ENCODE data around the gene NASP.
A peak's percentile ranks its signal among the peaks of the same experiment; 100 is the strongest.

NASP gene

GRCh38 chr1:45621895-45622523 is 38.2 kb downstream of the NASP start:
- no peak for FAIRE-seq

DNA sequence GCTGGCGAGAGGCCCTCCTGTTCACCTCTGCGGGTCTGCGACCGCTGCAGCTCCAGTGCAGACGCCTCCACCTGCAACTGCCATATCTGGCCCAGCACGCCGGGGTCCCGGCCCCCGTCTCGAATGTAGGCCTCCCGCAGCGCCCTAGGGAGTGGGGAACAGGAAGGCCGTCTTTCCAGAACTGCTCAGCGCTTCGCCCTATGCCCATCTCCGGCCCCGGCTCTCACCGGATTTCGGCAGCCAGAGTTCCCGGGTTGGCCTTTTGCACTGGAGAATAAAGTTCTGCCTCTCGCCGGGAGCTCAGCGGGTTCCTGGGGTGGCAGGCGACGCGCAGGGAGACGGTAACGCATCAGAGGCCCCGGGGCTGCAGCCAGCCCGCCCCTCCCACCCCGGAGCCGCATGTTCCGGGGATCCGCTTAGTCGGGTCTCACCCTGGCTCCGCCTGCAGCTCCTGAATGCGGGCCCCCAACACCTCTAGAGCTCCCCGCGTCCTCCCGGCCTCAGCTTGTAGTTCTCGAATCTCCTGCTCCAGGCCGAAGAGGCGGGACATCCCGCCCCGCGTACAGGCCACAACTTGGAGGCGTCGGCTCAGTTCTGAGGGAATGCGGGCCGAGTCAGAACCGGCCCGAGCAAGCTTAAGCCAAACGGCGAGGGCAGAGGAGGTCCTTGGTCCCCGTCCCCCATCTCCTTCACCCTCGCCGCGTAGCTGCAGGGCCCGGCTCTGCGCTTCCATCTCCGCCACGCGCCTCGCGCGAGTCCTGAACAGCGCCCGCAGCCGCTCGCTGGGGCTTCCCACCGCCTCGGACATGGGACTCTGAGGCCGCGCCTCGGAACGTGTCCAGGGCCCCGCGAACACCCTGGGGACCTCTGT is 38.9 kb downstream of the NASP start:
- FAIRE-seq, result no peak

DNA sequence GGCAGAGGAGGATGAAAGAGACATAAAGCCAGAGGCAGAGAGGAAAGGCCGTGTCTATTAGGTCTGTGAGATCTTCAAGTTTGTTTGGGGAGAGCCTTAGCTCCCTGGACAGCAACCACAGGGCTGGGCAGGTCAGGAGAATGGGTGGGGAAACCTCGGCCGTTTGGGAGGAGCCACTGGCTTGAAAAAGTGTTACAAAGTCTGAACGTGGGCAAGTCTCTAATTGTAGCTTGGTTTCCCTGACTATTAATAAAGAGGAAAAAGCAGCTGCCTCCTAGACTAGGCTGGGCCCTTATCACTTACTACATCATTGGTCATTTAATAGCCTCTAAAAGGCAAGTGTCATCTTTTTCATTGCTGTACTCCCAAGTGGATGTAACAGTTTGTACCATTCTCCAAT is 40.1 kb downstream of the NASP start, which contains the start of gene CCDC17:
CCDC17 (minus strand) TSS at position 83 of the 400 bp plus-strand sequence. CDS start 145 bp downstream, outside the sequence.
- FAIRE-seq, result no peak

GRCh38 chr1:45629035-45629434 is 45.2 kb downstream of the NASP start:
- no peak for FAIRE-seq

DNA sequence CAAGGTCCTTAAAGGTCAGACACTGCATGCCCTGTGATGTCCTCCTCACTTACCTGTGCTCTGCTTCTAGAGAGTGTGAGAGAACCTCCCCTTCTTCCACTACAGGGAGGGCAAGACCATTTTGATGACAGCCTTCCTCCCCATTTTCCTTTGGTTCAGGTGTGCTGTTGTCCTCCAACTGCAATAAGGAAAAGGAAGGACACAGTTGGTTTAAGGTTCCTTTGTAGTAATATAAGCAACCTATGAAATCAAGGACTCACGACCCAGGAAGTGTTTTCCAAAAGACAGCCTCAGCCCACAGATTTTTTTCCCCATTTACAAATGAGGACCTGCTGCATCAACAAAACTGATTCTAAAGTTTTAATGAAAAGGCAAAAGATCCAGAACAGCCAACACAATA is 46.6 kb downstream of the NASP start:
- no peak for FAIRE-seq

GRCh38 chr1:45635211-45635610 is 51.4 kb downstream of the NASP start:
- FAIRE-seq, result no peak

DNA sequence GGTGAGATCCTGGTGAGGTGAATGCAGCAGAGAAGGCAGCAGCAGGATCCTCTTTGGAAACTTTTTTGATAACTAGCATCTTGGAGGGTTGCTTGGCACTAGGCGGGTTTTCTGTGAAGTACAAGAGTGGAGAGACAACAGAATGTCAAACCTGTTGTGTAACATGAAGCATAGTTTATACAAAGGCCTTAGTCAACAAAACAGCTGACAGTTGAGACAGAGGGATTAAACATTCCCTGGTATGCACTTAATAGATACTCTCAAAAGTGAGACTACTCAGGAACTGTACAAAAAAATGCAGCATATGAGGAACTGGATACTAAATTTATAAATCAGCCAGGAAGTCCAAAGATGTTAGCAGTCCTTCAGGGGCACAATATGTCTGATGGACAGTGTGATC is 56.5 kb downstream of the NASP start:
- FAIRE-seq, result no peak

DNA sequence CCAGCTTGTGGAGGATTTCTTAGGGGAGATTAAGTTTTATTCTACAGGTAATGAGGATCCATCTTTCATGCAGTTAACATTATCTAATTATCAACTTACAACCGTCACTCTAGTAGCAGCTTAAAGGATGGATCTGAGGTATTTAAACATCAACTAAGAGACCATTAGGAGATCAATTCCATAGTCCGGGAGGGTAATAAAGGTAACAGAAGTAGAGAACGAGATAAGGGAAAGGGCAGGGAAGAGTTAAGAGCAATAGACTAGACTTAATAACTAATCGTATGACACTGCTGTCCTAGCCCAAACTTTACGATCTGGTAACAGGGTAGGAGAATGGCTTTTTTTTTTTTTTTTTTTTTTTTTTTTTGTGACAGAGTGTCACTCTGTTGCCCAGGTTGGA is 59.5 kb downstream of the NASP start:
- no peak for FAIRE-seq

DNA sequence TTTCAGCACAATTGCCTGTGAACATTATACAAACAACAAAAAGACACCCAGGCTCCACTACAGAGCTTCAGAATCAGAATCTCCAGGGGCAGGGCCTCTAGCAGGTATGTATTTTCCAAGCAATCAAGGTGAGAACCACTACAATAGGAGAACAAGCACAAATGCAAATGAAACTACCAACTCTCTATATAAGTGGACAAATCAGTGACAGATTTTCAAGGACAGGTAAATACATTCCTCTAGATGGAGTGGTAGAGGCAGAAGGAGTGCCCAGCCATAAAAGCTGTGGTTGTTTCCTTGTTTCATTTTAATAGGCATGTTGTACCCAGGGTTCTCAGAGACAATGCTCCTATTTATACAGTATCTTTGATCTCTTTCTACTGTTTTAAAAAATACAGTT is 60.1 kb downstream of the NASP start:
- no peak for FAIRE-seq

- FAIRE-seq, result no peak
These were observed 60.8 kb downstream of the NASP start for GRCh38 chr1:45644661-45645060.

GRCh38 chr1:45647248-45648021 is 63.6 kb downstream of the NASP start:
- FAIRE-seq, result no peak

GRCh38 chr1:45654540-45655280 is 70.9 kb downstream of the NASP start:
- FAIRE-seq, result no peak

DNA sequence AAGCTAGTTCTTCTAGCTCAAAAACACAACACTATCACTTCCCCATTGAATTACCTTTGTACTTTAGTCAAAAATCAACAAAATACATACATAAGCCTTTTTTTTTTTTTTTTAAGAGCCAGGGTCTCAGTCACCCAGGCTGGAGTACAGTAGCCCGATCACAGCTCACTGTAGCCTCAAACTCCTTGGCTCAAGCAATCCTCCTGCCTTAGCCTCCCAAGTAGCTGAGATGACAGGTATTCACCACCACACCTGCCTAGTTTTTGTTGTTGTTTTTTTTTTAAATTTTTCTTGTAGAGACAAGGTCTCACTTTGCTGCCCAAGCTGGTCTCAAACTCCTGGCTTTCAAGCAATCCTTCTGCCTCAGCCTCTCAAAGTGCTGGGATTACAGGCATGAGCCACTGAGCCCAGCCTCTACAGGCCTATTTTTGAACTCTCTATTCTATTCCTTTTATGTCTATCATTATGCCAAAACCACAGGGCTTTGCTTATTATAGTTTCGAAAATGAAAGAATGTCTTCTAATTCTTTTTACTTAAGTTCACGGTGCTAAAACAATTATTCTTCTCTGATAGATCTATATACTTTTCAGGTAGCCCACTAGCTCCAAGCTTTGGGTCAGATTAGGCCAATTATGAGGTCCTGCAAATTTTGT is 72.9 kb downstream of the NASP start:
- no peak for FAIRE-seq

GRCh38 chr1:45658171-45658570 is 74.3 kb downstream of the NASP start:
- no peak for FAIRE-seq

DNA sequence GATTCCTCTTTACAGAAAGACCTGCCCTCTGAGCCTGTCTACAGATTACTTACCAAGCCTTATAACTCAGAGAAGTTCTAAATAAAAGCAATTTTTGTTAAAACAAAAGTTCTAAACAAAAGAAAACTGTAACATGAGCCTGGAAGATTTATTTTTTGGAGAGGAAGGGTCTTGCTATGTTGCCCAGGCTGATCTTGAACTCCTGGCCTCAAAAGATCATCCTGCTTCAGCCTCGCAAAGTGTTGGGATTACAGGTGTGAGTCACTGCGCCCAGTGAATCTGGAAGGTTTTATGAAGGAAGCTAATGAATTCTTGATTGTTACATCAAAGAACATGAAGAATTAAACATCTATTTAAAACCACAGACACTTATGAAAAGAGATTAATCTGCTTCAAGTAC is 75.4 kb downstream of the NASP start:
- FAIRE-seq, result no peak

GRCh38 chr1:45660336-45660735 is 76.5 kb downstream of the NASP start:
- FAIRE-seq, result peak; percentile 82

GRCh38 chr1:45666836-45667235 is 83.0 kb downstream of the NASP start:
- no peak for FAIRE-seq

DNA sequence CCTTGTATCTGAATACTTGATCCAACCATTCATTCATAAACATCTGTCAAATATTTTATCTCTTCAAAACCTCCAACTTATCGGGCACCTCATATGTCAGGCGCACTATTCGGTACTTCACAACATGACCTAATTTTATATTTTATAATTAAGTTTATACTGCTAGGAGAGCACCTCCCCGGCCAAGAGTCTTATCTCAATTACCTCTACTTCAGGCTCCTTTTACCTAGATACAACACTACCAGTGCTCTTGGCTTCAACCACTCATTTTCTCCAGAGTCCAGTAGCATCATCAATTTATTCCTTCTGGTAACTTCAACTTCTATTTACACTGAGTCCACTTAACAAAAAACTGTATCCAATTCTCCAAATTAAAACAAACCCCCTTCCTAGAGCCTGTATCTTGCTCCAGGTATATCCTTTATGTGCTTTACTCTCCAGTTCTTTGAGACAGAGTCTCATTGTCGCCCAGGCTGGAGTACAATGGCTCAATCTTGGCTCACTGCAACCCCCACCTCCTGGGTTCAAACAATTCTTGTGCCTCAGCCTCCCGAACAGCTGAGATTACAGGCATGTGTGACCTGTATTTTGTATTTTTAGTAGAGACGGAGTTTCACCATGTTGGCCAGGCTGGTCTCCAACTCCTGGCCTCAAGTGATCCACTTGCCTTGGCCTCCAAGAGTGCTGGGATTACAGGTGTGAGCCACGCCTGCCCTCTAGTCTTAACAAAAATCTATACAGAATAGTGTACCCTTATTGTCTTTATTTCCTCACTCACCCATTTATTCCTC is 83.7 kb downstream of the NASP start:
- FAIRE-seq, result no peak

All from islet of Langerhans (tissue), 1 donor.